ENCODE data around the gene GPR84.

DNA sequence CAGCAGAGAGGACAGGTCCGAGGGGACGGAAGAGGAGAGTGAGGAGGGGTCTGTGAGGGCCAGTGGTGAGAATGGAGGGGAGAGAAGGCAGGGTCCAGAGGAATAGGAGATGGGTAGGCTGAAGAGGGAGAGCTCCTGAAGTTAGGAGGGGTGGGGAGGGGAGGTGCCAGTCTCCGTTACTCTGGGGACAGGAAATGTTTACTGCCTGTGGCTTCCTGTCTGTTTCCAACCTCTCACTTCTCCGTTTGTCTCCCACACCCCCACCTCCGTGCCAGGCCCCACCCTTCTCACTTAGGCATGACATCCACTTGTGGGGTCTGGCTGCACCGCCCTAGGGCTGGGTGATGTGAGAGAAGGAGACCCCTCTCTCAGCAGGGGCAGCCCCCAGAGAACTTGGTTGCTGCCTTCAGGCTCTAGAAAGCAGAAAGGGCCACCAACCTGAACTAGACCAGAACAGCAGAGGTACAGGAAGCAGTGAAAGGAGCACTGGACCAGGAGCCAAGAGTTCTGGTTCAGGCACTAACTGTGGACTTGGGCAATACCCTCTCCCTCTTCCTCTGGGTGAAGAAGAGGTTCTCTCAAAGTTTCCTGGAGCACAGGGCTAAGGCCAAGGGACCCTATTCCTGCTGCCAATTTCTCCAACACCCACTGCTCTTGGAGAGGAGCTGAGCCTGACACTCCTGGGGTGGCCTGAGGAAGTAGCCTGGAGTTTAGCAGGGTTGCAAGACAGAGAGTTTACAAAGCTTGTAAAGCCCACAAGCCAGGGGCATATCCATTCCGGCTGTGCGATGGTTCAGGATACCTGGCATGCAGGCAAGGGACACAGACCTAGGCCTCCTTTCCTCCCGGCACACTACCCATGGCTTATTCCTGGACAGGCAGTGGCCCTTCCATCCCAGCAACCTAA, 49.3 kb upstream of the GPR84 start:
- TF ChIP-seq, protein P1, sequence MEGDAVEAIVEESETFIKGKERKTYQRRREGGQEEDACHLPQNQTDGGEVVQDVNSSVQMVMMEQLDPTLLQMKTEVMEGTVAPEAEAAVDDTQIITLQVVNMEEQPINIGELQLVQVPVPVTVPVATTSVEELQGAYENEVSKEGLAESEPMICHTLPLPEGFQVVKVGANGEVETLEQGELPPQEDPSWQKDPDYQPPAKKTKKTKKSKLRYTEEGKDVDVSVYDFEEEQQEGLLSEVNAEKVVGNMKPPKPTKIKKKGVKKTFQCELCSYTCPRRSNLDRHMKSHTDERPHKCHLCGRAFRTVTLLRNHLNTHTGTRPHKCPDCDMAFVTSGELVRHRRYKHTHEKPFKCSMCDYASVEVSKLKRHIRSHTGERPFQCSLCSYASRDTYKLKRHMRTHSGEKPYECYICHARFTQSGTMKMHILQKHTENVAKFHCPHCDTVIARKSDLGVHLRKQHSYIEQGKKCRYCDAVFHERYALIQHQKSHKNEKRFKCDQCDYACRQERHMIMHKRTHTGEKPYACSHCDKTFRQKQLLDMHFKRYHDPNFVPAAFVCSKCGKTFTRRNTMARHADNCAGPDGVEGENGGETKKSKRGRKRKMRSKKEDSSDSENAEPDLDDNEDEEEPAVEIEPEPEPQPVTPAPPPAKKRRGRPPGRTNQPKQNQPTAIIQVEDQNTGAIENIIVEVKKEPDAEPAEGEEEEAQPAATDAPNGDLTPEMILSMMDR (IDR thresholded peaks at IDR 0.05): no peak
- no peak for TF ChIP-seq POLR2A (IDR thresholded peaks at IDR 0.05)
